GM19372 (cell line): ENCODE measurements around the gene DPCD.

Experiments
- ATAC-seq: cut with Tn5 transposase; IDR thresholded peaks from one replicate; pipeline ENCODE4 v1.9.1; 2021; ENCODE audit warnings: mild to moderate bottlenecking, low read depth, moderate library complexity; ENCODE audit not compliant: unreplicated experiment

The DPCD gene

DNA sequence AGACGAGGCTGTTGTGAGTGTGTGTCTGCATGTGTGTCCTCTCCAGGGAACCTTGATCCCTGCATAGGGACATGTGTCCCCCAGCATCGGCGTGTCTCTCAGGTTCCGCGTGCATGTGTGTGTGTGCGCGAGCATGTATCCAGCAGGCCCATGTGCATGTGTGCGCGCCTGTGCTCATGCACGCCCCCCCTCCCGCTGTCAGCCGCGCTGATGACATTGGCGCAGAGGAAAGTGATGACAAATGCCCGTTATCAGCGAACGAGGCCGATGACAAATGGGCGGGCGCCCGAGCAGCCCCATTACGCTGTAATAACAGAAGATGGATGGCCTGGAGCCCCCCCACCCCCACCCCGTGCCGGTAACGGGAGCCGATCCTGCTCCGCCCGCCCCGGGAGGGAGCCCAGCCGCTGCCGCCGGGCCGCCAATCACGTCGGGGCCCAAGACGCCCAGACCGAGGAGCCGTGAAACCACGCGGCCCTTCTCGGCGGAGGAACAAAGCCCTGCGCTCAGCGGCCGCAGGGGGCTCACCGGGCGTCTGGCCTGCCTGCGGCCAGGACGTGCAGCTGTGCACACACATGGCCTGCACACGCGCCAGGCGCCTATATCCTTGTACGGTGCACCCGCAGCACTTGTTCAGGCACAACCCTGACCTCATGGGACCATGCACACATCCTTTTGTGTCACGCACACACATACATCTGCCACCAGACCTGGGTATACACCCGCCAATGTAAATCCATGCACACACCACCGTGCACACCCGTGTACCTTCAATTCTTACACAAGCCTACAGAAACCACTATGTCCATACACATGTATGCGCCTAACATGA is 21.6 kb upstream of the DPCD start:
- ATAC-seq: no peak

- no peak for ATAC-seq
These were observed 20.7 kb upstream of the DPCD start for GRCh38 chr10:101567165-101568006.

DNA sequence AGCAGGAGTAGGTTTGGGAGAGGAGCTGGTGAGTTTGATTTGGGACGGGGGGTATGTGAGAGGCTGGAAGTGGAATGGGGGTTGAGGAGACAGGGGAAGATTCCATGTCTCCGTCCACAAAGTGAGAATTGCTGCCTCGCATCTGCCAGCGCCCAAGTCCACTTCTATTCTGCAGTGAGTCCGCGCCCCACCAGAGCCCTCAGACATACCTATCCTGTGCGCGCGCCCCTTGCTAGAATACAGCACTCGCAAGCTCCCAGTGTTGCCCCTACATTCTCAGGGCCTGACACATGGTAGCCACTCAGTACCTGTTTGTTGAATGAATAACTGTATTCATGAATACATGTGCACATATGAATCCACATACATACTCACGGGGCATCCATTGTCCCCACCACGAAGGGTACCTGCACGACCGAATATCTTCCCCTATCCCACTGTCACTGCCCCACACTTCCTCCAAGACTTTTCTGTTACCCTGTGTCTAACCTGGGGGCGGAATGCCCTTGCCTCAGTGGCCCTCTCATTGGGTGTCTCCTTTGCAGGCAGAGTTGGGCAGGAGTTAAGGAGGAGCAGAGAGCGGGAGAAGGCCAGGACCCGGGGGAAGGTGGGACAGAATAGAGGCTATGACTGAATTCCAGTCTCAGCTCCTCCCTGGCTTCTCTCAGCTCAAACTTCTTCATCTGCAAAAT is 19.9 kb upstream of the DPCD start:
- ATAC-seq: no peak

DNA sequence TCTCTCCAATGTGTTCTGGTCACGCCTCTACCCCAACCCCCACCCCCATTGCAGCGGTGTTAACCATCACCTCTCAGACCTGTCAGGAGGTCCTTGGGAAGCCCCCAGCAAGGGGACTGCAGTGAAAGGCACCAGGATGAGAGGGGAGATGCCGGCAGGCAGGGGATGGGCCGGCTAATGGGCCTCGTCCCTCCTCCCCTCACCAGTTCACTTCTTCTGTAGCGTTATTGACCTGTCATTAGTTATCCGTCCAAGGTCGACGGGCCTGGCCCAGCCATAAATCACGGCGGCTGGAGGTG is 18.8 kb upstream of the DPCD start:
- ATAC-seq: no peak

GRCh38 chr10:101569622-101570427 is 18.3 kb upstream of the DPCD start:
- ATAC-seq: peak; percentile 63

DNA sequence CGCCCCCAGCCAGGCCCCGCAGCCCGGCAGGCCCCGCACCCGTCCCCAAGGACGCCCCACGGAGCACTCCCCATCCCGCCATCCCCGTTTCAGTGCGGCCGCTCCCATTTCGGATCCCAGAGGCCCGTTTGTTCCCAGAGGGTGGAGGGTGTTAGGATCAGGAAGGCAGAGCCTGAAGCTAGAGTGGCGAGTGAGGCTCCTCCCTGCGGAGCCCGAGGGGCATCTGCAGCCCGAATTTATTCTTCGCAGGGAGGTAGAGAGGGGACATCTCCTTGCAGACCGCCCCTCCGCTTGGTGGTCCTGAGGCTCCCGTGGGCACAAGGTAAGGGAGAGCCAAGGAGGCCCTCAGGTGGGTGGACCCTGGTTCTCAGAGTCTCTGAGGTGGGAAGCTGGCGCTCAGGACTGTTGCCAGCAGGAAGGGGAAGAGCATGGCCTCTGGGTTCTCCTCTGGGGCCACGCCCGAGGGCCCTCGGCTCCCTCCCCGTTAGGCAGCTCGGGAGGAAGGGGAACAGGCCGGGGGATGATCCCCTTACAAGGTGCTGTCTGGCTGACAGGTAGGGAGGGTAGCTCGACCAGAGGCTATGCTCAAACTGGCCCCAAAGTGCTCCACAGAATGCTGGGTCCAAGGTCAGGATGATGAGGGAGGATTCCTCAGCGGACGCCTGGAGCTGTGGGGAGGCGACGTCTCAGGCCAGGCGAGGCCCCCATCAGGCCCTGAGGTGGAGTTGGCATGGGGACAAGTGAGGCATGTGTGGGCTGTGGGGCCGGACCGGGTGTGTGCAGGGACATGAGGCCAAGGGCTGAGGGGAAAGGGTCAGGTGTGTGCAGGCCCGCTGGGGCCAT is 17.5 kb upstream of the DPCD start:
- ATAC-seq: peak; percentile 13

DNA sequence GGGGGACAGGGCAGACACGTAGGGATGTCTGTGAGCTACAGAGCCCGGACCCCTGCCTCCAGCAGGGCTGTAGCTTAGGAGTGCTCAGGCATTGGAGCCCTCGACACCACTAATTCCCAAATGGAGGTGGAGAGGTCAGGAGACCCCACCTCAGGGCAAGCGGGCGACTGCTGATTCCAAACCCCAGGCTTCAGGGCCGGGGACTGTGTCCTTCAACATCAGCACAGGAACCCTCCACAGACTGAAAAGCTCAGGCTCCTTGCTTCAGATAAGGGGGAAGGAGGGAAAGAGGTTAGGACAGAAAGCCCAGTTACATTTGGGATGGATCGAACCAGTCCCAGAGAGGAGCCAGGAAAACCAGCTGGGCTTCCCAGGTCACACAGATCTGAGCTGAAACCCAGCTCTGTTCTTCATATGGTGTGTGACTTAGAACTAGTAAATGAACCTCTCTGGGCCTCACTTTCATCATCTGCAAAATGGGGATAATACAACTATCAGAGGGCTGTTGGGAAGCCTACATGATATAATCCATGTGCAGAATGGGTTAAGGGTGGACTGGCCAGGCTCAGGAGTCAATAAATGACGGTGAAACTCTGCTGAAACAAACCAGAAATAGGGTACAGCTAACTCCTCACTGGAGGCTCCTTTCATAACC is 16.7 kb upstream of the DPCD start:
- ATAC-seq: no peak

DNA sequence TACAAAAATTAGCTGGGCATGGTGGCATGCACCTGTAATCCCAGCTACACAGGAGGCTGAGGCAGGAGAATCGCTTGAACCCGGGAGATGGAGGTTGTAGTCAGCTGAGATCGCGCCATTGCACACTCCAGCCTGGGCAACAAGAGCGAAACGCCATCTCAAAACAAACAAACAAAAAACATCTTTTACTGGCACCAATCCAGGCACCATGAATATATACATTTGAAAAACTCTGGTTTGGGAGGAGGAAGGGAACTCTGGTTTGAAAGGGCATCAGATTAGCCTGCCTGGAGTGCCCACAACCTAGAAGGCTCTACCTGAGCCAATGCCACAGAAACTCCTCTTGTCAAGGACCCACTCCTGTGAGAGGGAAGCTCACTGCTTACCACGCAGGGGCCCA is 16.0 kb upstream of the DPCD start:
- no peak for ATAC-seq

- ATAC-seq: no peak
These were observed 15.3 kb upstream of the DPCD start for GRCh38 chr10:101572785-101573184.

GRCh38 chr10:101573885-101574753 is 14.0 kb upstream of the DPCD start:
- no peak for ATAC-seq

GRCh38 chr10:101575091-101575490 is 13.0 kb upstream of the DPCD start:
- no peak for ATAC-seq

- no peak for ATAC-seq
These were observed 12.4 kb upstream of the DPCD start for GRCh38 chr10:101575580-101576210.

DNA sequence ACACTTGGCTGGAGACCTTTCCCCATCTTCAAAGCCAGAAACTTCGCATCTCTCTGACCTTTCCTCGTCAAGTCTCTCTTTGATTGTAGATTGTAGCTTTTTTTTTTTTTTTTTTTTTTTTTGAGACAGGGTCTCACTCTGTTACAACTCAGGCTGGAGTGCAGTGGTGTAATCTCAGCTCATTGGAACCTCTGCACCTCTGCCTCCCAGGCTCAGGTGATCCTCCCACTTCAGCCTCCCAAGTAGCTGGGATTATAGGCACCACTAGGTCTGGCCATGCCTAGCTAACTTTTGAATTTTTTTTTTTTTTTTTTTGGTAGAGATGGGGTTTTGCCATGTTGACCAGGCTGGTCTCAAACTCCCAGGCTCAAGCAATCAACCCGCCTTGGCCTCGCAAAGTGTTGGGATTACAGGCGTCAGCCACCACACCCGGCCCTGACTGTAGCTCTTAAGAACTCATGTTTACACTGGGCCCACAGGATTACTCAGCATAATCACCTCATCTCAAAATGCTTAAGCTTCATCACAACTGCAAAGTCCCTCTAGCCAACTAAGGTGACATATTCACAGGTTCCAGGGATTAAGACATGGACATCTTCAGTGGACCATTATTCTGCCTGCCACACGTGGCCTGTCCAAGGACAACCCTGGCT is 11.8 kb upstream of the DPCD start:
- ATAC-seq: no peak

DNA sequence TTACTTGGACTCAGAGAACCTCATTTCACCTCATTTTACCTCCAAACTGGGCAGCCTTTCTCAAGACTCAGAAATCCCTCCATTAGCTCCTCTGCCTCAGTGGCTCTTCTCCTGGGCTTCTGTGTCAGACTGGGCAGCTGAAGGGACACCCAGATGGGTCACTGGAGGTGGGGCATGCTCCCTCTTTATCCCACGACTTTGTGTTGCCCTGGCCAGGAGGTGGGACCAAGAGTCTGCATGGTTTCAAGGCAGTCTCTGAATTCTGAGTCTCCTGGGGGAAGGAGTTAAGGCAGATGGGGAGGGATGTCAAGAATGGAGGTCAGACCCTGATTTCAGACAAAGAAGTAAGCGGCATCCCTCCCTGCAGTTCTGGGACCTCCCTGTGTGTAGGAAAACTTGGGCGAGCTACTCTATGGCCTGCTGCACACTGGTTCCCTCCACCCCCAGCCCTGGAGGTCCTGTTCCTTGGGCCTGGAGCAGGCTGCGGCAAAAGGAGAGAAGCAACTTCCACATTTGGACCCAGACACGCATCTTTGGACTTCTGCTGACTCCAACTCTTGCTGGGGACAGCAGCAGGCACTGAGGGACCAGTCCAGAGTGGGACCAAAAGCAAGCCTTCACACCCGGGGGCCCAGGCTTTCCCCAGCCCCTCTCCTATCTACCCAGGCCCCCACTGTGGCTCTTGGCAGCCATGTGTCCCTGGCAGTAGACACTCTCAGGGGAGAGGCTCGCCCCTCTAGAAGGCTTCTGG is 10.8 kb upstream of the DPCD start:
- no peak for ATAC-seq

DNA sequence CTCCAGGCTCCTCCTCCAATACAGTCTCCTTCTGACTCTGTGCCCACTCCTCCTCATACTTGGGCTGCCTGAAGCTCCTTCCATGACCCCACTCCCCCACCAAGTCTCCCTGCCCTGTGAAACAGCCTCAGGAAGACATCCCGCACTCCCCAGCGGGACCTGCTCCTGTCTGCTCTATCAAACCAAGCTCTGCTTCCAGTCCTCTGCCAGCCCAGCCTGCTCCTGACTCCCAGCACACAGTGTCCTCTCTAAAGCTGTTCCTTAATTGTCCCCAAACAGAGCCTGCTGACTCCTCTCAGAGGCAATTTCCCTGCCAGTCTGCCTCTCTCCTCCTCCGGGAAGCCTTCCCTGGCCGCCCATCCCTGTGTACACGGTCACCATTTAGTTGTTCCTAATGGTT is 9.9 kb upstream of the DPCD start:
- no peak for ATAC-seq

- no peak for ATAC-seq
These were observed 9.2 kb upstream of the DPCD start for GRCh38 chr10:101578803-101579515.
